HG02970 (cell line): ENCODE data around the gene KLHDC8A.
"Not testable (repeated sequence)": the region's sequence is repeated elsewhere in the genome, so short reads cannot be mapped to it uniquely, and the experiment has no call there.

Source experiments
- ATAC-seq: cut with Tn5 transposase; IDR thresholded peaks from one replicate; pipeline ENCODE4 v1.9.1; 2021; ENCODE audit warnings: mild to moderate bottlenecking, moderate library complexity, moderate number of reproducible peaks; ENCODE audit not compliant: unreplicated experiment, low FRiP score

KLHDC8A gene, protein sequence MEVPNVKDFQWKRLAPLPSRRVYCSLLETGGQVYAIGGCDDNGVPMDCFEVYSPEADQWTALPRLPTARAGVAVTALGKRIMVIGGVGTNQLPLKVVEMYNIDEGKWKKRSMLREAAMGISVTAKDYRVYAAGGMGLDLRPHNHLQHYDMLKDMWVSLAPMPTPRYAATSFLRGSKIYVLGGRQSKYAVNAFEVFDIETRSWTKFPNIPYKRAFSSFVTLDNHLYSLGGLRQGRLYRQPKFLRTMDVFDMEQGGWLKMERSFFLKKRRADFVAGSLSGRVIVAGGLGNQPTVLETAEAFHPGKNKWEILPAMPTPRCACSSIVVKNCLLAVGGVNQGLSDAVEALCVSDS

DNA sequence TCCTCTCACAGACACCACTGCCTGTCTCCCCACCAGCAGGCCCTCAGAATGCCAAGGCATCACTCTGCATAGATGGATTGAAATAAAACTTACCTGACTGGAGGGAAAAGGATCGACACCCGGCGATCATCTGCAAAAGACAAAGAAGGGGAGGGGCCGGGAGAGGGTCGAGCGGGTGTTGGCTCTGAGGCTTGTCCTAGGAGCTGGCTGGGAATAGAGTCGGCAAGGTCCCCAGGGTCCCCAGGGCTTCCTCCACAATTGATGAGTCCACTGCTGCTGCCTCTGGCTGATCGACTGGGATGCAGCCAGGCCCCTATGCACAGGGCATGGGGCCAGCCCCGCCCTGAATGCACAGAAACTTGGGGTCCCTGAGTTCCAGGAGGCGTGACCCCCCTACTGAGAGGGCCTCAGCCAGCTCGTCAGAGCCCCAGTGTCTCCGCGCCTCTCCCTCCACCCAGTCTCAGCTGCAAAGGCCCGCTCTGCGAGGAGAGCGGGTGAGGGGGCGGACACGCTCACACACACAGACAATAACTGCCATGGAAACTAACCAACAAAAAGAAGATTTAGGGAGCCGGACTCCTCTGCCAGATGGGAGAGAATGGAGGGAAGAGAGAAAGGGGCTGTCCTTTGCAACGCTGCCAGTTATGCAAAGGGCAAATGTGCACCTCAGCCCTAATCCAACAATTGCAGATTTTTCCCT is at the start of gene KLHDC8A:
Gene KLHDC8A (minus strand): TSS at position 483 of the 700 bp plus-strand sequence. CDS start 13,318 bp downstream, outside the sequence.
- no peak for ATAC-seq

DNA sequence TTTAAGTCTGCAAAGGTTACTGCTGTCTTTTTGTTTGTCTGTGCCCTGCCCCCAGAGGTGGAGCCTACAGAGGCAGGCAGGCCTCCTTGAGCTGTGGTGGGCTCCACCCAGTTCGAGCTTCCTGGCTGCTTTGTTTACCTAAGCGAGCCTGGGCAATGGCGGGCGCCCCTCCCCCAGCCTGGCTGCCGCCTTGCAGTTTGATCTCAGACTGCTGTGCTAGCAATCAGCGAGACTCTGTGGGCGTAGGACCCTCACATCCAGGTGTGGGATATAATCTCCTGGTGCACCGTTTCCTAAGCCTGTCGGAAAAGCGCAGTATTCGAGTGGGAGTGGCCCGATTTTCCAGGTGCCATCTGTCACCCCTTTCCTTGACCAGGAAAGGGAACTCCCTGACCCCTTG is 49.5 kb upstream of the KLHDC8A start:
- ATAC-seq: not testable (repeated sequence)

DNA sequence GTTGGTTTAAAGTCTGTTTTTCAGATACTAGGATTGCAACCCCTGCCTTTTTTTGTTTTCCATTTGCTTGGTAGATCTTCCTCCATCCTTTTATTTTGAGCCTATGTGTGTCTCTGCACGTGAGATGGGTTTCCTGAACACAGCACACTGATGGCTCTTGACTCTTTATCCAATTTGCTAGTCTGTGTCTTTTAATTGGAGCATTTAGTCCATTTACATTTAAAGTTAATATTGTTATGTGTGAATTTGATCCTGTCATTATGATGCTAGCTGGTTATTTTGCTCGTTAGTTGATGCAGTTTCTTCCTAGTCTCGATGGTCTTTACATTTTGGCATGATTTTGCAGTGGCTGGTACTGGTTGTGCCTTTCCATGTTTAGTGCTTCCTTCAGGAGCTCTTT is 47.8 kb upstream of the KLHDC8A start:
- not testable (repeated sequence) for ATAC-seq

DNA sequence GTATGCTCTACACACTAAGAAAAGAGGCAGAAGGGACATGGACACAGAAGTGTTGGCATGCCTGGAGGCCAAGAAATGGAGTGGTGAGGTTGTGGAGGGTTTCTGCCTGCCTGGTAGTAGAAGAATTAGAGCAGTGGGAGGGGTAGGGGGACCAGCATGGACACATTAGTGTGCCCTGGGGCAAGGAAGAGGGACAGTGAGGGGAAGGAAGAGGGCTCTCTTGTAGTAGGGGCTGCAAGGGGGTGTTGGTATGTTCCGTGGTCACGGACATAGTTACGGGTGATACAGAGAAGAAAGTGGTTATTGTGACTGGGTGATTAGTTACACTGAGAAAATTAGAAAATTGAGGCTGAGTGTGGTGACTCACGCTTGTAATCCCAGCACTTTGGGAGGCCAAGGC is 41.9 kb upstream of the KLHDC8A start:
- no peak for ATAC-seq

DNA sequence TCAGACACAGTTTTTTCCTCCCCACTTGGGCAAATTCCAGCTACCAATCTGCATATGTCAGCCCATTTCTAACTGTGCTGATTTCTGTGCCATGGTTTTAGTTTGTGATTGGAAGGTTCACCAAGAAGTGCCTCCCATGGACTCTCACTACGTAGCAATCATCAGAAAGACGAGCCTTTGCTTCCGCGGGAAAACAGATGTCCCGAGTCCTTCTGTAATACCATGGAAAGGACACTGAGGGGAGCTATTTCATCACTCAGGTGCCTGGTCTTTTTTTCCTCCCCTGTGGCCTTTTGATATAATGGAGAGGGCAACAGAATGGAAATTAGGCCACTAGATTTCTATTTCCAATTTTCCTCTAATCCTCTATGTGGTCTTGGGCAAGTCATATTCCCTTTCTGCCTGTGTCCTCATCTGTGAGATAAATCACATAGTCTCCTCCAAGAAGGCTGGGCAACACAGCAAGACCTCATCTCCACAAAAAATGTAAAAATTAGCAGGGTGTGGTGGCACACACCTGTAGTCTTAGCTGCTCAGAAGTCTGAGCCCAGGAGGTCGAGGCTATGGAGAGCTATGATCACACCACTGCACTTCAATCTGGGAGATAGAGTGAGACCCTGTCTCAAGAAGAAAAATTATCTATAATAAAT is 40.4 kb upstream of the KLHDC8A start:
- ATAC-seq: no peak

DNA sequence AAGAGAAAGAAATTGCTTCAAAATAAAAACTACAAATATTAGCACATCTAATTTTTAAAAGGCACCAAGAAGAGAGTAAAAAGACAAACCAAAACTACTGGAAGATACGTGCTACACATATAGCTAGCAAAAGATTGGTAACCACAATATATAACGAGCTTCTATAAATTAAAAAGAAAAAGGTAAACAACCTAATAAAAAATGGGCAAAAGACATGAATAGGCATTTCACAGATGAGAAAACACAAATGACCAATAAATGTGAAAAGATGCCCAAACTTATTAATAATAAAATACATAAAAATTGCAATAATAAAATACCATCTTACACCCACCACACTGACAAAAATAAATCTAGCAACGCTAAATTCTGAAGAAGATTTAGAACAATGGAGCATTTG is 38.9 kb upstream of the KLHDC8A start:
- ATAC-seq: no peak

DNA sequence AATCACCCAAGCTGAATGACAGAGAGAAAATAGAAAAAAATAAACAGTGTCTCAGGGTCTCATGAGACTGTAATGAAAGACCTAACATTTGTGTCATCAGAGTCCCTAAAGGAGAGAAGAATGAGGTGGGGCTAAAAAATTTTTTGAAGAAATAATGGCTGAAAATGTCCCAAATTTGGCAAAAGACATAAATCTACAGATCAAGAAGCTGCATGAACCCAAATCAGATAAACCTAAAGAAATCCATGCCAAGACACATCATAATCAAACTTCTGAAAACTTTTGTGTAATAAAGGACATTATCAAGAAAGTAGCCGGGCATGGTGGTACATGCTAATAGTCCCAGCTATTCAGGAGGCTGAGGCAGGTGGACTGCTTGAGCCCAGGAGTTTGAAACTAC is 35.9 kb upstream of the KLHDC8A start:
- no peak for ATAC-seq

DNA sequence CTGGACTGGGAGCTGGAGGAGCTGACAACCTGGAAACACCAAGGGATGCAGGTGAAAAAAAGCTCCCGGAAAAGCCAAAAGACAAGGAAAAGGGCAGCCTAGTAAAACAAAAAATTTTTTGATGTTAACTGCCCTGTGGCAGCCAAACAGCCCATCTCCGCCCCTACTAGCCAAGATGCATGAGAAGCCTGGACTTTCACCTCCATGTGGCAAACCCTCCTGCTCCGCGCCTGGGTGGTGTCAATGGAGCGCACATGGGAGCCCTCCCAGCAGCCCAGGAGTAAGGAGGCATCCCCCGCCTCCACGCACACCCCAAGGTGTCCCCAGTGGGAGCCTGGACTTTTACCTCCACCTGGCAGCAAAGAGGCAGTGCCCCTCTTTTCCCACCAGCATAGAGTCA is 34.7 kb upstream of the KLHDC8A start:
- ATAC-seq: no peak

DNA sequence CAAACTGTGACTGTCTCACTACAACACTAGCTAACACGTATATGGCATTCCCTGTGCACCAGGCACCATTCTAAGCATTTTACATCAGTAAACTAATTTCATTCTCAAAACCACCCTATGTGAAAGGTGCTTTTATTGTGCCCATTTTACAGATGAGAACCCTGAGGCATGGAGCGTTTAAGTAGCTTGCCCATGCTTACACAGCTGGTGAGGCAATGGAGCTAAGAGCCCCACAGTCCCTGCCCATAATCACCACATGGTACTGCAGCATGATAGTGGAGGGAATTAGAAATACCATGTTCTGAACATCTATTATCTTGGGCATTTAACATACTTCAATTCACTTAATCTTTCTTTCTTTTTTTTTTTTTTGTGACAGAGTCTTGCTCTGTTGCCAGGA is 31.1 kb upstream of the KLHDC8A start:
- ATAC-seq: no peak

DNA sequence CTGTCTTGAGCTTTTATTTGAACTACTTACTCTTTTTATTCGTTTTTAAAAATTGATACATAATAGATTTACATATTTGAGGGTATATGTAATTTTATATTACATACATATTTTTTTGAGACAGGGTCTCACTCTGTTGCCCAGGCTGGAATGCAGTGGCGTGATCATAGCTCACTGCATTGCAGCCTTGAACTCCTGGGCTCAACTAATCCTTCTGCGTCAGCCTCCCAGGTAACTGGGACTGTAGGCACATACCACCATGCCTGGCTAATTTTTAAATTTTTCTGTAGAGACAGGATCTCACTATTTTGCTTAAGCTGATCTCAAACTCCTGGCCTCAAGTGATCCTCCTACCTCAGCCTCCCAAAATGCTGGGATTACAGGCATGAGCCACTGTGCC is 26.3 kb upstream of the KLHDC8A start:
- not testable (repeated sequence) for ATAC-seq

DNA sequence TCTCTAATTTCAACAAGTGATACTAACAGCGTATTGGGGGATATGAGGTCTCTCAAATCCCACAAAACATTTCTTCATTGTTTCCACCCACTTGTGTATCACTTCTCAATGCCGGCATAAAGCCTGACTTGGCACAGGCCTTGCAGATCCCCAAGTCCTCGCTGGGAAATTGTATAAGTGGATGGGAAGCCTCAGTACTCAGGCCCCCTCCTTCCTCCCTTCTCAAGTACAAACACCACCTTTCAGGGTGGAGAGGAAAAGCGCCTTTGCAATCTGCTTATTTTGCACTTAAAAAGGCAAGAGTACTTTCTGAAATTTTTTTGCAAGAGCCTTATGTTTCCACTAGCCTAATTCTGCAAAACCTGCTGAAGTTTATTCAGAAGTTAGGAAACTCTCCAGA is 25.8 kb upstream of the KLHDC8A start:
- no peak for ATAC-seq

DNA sequence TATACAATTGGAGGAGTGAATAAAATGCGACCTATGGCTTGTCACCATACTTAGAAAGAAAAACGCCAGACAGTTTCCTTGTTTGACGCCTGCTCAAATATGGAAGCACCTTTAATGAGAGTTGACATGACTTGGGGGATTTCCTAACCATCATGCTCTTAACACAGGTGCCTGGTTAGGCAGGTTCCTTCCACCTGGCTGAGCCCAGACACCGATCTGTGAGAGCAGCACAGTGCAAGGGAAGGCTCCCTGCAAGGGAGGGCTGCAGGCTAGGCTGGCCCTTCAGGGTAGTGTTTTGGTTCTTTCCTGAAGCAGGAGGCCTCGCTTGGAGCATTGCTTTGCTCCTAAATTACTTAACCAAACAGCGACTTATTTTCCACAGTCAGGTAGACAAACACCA is 24.6 kb upstream of the KLHDC8A start:
- ATAC-seq: no peak

DNA sequence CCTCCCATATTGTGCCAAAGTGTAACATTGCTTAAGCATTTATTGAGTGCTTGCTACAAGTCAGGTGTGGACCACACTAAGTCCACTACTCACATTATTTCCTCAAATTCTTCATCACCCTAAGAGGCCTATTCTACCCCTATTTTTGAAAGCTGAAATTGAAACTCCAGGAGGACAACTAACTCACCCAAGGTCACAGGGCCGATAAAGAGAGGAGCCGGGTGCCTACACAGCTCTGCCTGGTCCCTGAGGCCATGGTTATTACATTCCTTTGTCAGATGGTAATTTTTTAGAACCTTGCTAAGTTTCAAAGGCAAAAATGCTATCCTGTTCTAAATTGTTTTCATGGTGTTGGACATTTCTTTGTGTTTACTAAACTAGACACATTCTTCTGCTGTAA is 24.2 kb upstream of the KLHDC8A start:
- no peak for ATAC-seq

DNA sequence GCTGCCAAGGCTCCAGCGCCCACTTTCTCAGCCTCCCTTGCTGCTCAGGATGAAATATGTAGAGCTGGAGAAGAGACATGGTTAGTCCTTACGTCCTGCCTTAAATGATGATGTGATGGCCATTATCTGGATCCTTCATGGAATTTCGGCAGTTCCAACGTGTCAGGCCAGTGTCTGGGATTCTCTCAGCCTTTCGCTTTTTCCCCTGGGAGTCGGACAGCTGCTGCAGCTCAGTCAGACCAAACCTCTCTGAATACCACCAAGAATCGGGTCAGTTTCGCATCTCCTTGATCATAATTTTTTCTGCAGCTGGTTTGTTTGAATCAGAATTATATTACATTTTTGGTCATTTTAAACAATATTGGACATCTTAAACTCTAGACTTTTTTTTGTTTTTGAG is 22.3 kb upstream of the KLHDC8A start:
- ATAC-seq: no peak

DNA sequence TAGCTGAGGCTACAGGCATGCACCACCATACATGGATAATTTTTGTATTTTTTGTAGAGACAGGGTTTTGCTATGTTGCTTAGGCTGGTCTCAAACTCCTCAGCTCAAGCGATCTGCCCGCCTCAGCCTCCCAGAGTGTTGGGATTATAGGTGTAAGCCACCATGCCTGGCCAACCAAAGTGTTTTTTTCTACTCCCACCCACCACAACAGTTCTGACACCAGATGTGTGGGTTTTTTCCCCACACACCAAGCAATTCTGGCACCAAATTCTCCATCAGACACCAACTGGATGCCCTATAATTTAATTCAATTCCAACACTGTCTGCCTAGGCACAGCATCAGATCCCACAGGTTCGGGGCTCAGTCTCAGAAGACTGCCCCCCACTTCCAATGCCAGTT is 20.6 kb upstream of the KLHDC8A start:
- no peak for ATAC-seq

DNA sequence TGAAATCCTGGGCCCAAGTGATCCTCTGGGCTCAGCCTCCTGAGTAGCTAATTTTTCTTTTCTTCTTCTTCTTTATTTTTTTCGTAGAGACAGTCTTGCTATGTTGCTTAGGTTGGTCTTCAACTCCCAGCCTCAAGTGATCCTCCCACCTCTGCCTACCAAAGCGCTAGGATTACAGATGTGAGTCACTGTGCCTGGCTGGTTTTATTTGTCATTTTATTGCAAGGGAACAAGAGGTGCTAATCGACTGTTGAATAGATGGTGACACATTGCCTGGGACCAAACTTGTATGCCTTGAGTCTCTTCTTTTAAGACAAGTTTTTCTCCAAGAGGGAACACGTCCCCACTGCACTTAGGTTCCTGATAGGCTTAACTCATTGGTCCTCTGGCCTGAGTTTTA is 20.0 kb upstream of the KLHDC8A start:
- ATAC-seq: no peak

DNA sequence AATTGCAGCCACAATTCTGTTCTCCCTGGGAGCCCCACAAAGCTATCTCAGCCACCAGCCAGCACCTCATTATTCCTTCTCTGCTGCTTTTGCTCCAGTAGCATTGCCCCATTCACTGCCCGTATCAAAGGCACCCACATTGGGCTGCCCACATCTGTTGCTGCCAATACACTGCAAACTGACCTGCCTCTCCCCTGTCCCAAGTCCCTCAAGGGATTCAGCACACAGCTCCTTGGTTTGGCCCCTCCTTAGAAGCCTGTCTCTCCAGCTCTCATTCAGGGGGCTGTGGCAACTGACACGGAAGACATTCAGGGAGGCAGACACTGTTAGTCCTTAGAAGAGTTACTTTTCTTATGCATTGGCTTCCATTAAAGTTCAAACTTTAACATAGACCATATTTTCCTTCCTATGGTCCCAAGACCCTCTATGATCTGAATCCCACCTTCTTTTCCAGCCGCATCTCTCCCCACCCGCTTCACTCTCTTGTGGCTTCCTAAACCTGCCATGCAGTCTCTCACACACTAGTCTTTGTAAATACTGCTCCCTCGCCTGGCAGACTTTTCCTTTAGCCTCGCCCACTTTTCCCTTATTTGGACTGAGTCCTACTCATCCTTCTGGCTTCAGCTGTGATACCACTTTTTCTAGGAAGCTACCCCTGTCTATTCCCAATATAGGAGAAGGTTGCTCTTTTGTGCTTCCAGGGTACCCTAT is 19.3 kb upstream of the KLHDC8A start:
- ATAC-seq: no peak

DNA sequence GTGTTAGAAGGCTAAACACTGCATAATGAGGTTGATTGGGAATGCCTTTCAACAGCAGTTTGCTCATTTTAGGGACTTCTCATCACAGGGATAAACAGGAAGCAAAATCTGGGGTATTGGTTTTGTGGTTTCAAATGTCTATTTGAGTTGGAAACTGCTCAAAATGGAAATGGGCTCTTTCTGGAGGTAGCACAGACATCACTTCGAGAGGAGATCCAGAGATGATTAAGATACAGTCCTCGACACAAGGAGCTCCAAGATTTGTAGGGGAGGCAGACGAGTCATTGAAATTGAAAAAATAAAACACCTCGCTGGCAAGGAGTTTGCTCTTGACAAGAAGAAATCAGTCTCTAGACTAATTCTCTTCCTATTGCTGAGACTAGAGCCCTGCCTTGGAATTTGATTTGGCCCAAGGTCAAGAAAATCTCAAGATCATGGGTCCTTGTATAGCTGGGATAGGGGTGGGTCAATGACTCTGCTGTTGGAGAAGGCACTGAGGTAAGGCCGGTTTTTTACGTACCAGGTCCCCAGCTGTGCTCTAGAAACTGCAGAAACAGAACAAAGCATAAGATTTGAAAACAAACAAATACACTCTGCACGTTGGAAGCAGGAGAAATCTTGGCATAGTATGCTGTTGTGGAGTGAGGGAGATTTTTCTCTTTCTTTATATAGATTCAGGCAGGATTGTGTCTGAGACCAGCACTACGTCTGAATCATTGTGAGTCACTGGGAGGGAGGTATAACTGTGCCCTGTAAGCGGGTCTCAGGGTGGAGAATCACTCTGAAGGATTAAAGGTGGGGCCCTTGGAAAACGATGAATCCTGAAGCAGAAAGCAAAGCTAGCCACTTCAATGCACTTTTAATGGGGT is 17.7 kb upstream of the KLHDC8A start:
- ATAC-seq: no peak

DNA sequence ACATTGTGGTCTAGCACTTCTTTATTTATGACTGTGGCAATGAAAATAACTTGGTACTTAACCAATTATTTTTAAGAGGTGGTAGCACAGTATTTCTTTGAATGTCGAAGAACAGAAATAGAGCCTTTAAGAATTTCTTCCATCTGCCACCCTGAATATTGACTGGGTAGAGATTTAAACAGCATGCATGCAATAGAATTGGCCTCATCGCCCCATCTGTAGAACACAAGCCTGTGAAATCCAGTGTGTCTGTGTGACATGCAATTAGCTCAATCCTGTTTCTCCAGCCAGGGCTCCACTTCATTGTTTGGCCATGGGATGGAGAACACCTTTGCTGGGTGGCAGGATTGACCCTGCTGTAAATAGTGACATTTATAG is 17.1 kb upstream of the KLHDC8A start:
- ATAC-seq: no peak
